Measurements from ENCODE around the gene NUMB.

The NUMB gene

GRCh38 chr14:73455294-73455693 lies 3.1 kb downstream of the NUMB start:
- Histone ChIP-seq H3K36me3 (replicated peaks; ENCODE audit: low read depth, low read length) (no peaks in the 10 kb centered on the region), H3K4me3 (ENCODE audit: low read length) (0 out of 2 replicates have a peak overlapping the region, but pooled peaks have one; percentile 11), H3K4me2 (ENCODE audit: low read length) (peak overlapping the region; percentile 57), H3K27ac (ENCODE audit: low read length) (no peak overlapping the region), H3K9ac (ENCODE audit: low read length) (no peak overlapping the region), H3K79me2 (ENCODE audit: low read length) (peaks cover 42% of the 10 kb centered on the region), H2AFZ (ENCODE audit: low read depth, low read length) (no peak overlapping the region), H3K27me3 (ENCODE audit: low read depth, low read length) (no peaks in the 10 kb centered on the region), H3K9me3 (ENCODE audit: insufficient read depth, low read length) (no peaks in the 10 kb centered on the region), H3K4me1 (ENCODE audit: low read length) (peaks cover 41% of the 10 kb centered on the region), H4K20me1 (ENCODE audit: insufficient read depth, low read length) (peaks cover 41% of the 10 kb centered on the region)
- TF ChIP-seq CTCF (IDR thresholded peaks at IDR 0.05; ENCODE audit: low read depth, low read length) (no peak), EZH2phosphoT487 (IDR thresholded peaks at IDR 0.05; ENCODE audit: low read depth) (no peak)

- H2AFZ ChIP-seq (ENCODE audit: low read depth, low read length) = no peak overlapping the region
- H3K9ac ChIP-seq (ENCODE audit: low read length) = no peak overlapping the region
- no peaks in the 10 kb centered on the region for H3K36me3 ChIP-seq (replicated peaks; ENCODE audit: low read depth, low read length)
- no peaks in the 10 kb centered on the region for H3K9me3 ChIP-seq (ENCODE audit: insufficient read depth, low read length)
- TF ChIP-seq EZH2phosphoT487 (IDR thresholded peaks at IDR 0.05; ENCODE audit: low read depth) (no peak), CTCF (IDR thresholded peaks at IDR 0.05; ENCODE audit: low read depth, low read length) (no peak)
- peaks cover 44% of the 10 kb centered on the region for H4K20me1 ChIP-seq (ENCODE audit: insufficient read depth, low read length)
- peak overlapping the region; percentile 67 for H3K4me2 ChIP-seq (ENCODE audit: low read length)
- peak overlapping the region; percentile 47 for H3K4me3 ChIP-seq (ENCODE audit: low read length)
- H3K4me1 ChIP-seq (ENCODE audit: low read length) = peaks cover 38% of the 10 kb centered on the region
- peaks cover 42% of the 10 kb centered on the region for H3K79me2 ChIP-seq (ENCODE audit: low read length)
- no peaks in the 10 kb centered on the region for H3K27me3 ChIP-seq (ENCODE audit: low read depth, low read length)
- no peak overlapping the region for H3K27ac ChIP-seq (ENCODE audit: low read length)
Measured at GRCh38 chr14:73452341-73453186, 5.8 kb downstream of the NUMB start.

- no peak overlapping the region for H3K4me3 ChIP-seq (ENCODE audit: low read length)
- no peak for TF ChIP-seq EZH2phosphoT487 (IDR thresholded peaks at IDR 0.05; ENCODE audit: low read depth)
- no peak for TF ChIP-seq CTCF (IDR thresholded peaks at IDR 0.05; ENCODE audit: low read depth, low read length)
- H3K4me1 ChIP-seq (ENCODE audit: low read length) = peaks cover 15% of the 10 kb centered on the region
- H3K27ac ChIP-seq (ENCODE audit: low read length) = no peak overlapping the region
- H3K9ac ChIP-seq (ENCODE audit: low read length) = no peak overlapping the region
- no peak overlapping the region for H3K4me2 ChIP-seq (ENCODE audit: low read length)
- H4K20me1 ChIP-seq (ENCODE audit: insufficient read depth, low read length) = peaks cover 6% of the 10 kb centered on the region; the same call in 1 of the 2 replicates
- no peaks in the 10 kb centered on the region for H3K9me3 ChIP-seq (ENCODE audit: insufficient read depth, low read length)
- no peaks in the 10 kb centered on the region for H3K27me3 ChIP-seq (ENCODE audit: low read depth, low read length)
- H3K79me2 ChIP-seq (ENCODE audit: low read length) = peaks cover 12% of the 10 kb centered on the region
- no peak overlapping the region for H2AFZ ChIP-seq (ENCODE audit: low read depth, low read length)
- H3K36me3 ChIP-seq (replicated peaks; ENCODE audit: low read depth, low read length) = no peaks in the 10 kb centered on the region
Measured at GRCh38 chr14:73443758-73444157, 14.6 kb downstream of the NUMB start.

- TF ChIP-seq CTCF (IDR thresholded peaks at IDR 0.05; ENCODE audit: low read depth, low read length) = no peak
- no peak for TF ChIP-seq EZH2phosphoT487 (IDR thresholded peaks at IDR 0.05; ENCODE audit: low read depth)
- Histone ChIP-seq H3K79me2 (ENCODE audit: low read length) (peaks cover 18% of the 10 kb centered on the region), H4K20me1 (ENCODE audit: insufficient read depth, low read length) (peaks cover 16% of the 10 kb centered on the region; the same call in 1 of the 2 replicates), H3K9me3 (ENCODE audit: insufficient read depth, low read length) (no peaks in the 10 kb centered on the region), H2AFZ (ENCODE audit: low read depth, low read length) (no peak overlapping the region), H3K4me2 (ENCODE audit: low read length) (peak overlapping the region; percentile 50), H3K4me1 (ENCODE audit: low read length) (peaks cover 15% of the 10 kb centered on the region), H3K27ac (ENCODE audit: low read length) (no peak overlapping the region), H3K4me3 (ENCODE audit: low read length) (peak overlapping the region; percentile 45; the same call in 1 of the 2 replicates), H3K27me3 (ENCODE audit: low read depth, low read length) (no peaks in the 10 kb centered on the region), H3K36me3 (replicated peaks; ENCODE audit: low read depth, low read length) (no peaks in the 10 kb centered on the region), H3K9ac (ENCODE audit: low read length) (no peak overlapping the region)
Measured at GRCh38 chr14:73441286-73441685, 17.1 kb downstream of the NUMB start.

Data from OCI-LY3 (cell line).